SIG-M5 treated with dmso at 0.1 percent for 504 hours (cell line): ENCODE data around the gene TUBGCP3.

Experiments
- DNase-seq: peaks from one replicate; lab custom pipeline; 2025; ENCODE audit not compliant: unreplicated experiment; lab: John Stamatoyannopoulos, UW

The TUBGCP3 gene

GRCh38 chr13:112483299-112483698 lies 104.7 kb downstream of the TUBGCP3 start:
- DNase-seq: no peak

DNA sequence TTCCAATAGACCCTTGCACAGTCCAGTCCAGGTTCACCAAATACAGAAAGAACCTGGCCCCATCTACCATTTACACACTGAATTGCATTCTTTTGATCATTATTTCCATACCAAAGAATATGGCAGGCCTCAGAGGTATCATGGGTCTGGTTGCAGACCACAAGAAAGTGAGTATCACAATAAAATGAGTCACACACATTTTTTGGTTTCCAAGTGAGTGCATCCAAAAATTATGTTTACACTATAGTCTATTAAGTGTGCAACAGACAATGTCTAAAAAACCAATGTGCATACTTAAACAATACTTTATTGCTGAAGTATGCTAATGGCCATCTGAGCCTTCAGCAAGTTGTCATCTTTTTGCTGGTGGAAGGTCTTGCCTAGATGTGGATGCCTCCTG lies 106.5 kb downstream of the TUBGCP3 start:
- DNase-seq: no peak

GRCh38 chr13:112479389-112479788 lies 108.6 kb downstream of the TUBGCP3 start:
- no peak for DNase-seq

GRCh38 chr13:112477070-112477619 lies 110.8 kb downstream of the TUBGCP3 start:
- DNase-seq: no peak

GRCh38 chr13:112475889-112476288 lies 112.1 kb downstream of the TUBGCP3 start:
- DNase-seq: no peak

GRCh38 chr13:112474869-112475268 lies 113.1 kb downstream of the TUBGCP3 start:
- no peak for DNase-seq

DNA sequence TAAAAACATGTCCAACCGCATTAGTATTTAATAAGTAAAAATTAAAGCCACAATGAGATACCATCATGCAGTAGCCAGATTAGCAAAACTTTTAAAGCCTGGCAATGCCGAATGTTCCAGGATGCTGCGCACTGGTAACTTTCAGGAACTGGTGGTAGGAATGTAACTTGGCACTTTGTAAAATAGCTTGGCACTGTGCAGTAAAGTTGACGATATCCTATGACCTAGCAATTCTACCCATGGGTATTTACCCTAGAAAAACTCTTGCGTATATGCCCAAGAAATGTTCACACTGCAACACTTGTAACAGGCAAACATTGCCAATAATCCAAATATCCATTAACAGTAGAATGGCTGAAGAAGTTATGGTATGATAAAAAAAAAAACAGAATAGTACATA lies 114.1 kb downstream of the TUBGCP3 start:
- DNase-seq: no peak

GRCh38 chr13:112469071-112469745 lies 118.7 kb downstream of the TUBGCP3 start:
- DNase-seq: no peak

DNA sequence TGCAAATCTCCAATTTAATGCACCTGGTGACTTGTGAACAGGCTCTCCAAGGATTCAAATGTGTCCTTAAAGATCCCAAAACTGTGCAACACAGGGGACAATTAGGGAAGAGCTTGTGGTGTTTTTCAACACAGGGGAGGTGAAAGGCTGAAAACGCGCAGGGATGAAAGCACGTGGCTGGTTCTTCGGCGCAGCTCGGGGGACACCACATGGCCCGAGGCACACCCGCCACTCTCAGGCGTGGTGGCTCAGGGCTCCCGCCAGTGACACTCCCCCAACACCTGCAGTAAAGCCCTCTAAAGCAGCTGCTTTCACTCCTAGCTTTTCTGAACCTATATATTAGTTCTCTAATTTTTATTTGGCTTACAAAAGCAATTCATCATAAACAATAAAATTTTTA lies 119.9 kb downstream of the TUBGCP3 start:
- no peak for DNase-seq

GRCh38 chr13:112467236-112467635 lies 120.7 kb downstream of the TUBGCP3 start:
- DNase-seq: no peak

DNA sequence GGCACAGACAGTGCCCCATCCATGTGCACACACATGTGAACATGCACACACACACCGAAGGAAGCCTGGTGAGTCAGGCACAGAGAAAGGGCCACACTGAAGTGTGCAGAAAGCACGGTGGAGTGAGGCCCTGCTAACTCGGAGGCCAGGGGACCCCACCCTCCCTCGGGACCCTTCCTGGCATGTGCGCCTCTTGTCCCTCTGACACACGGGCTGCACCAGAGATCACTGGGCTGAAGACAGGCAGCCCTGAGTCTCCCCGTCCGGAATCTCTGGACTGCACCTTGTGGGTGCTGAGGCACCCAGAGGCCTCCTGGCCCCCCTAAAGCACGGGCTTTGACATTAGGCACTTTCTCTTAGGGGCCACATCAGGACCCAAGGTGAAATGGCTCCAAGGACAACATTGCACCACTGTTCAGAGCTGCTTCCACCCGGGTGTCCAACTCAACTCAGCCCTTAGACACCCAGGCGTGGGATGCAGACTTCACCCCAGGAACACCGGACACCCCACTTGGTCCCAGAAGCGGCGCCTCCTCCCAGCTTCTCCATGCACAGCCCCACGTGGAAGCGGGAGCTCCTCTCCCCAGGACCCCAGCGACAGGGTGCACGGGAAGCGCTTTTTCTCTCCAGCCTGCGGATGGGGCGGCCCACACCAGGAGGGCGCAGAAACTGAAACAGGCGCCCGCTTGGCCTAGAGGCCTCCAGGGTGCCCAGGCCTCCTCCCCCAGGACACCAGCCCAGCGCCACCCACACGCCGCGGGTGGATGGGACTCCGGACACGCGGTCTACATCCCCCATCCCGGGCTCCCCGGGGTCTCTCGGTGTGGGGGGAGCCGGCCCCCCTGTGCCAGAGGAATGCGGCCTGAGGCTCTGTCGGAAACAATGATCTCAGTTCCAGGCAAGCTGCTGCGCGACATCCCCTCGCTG lies 121.6 kb downstream of the TUBGCP3 start:
- DNase-seq: no peak

GRCh38 chr13:112465251-112466131 lies 122.5 kb downstream of the TUBGCP3 start:
- no peak for DNase-seq

- no peak for DNase-seq
Observed at GRCh38 chr13:112464720-112465119, 123.2 kb downstream of the TUBGCP3 start.

DNA sequence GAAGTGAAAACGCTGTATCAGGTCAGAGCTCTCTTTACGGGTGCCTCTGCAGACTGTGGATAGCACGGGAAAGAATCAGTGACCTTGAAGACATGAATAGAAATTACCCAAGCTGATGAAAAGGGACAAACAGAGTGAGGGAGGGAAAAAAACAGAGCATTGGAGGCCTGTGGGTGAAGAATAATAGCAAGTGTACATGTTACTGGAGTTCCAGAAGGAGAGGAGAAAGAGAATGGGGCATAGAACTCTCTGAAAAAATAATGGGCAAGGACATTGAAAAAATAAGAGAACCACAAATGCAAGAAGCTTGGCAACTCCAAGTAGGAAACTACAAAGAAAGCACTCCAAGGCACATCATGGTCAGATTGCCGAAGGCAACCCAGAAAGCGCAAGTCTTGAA lies 125.5 kb downstream of the TUBGCP3 start:
- DNase-seq: no peak

DNA sequence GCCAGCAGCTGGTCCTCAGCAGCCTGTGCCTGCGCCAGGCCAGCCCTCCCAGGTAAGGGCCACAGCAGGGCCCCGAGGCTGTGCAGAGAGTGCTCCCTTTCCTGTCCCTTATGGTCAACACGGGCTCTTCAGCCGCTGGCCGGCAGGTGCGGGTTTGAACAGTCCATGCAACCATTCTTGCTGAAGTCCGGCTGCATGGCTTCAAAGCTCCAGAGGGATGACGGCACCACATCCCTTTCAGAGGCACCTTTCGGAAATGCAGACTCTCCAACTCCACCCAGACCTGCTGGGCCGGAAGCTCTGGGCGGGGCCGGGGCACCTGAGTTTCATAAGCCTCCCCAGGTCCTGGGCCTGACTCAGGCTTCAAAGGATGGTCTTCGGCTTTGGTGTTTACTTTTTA lies 130.5 kb downstream of the TUBGCP3 start:
- DNase-seq: no peak

DNA sequence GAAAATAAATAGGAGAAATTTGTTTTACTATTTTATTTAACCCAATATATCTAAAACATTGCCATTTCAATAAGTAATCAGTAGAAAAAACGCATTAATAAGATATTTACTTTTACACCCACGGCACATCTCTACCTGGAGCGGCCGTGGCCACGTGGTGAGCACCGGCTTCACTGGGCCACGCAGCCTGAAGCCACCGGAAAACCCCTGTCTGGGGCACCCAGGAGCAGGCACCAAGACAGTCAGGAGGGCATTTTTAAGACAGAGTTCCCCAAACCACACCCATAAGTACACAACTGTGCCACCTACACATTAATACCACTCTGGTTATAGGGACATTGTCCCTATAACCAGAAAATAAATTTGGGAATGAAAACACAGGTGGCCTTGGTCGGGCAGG lies 130.9 kb downstream of the TUBGCP3 start:
- DNase-seq: no peak

GRCh38 chr13:112456138-112457056 lies 131.6 kb downstream of the TUBGCP3 start:
- DNase-seq: no peak

DNA sequence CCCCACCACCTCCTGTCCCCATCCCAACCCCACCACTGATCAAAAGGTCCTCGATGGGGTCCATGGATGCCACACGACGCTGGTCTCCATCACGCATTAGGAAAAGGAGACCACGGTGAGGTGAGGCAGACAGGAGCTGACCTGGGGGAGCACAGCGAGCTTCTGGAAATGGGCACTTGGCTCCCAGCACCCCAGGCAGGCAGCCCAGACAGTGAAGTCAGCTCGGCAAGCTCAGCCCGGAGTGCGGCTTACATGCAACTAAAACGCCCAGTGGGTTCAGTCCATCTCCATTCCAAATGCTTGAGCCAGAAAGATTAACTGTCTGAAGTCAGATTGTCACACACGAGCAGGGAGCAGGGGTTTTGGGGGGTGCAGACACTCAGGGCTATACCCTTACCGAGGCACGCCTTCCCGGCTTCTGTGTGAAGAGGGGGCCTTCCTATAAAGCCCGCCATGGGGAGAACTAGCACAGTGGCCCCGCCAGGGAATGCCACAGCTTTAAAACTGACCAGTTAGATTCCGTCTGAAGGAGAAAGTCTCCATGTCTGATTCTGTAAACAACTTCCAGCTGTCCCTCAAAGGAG lies 132.4 kb downstream of the TUBGCP3 start:
- DNase-seq: no peak

DNA sequence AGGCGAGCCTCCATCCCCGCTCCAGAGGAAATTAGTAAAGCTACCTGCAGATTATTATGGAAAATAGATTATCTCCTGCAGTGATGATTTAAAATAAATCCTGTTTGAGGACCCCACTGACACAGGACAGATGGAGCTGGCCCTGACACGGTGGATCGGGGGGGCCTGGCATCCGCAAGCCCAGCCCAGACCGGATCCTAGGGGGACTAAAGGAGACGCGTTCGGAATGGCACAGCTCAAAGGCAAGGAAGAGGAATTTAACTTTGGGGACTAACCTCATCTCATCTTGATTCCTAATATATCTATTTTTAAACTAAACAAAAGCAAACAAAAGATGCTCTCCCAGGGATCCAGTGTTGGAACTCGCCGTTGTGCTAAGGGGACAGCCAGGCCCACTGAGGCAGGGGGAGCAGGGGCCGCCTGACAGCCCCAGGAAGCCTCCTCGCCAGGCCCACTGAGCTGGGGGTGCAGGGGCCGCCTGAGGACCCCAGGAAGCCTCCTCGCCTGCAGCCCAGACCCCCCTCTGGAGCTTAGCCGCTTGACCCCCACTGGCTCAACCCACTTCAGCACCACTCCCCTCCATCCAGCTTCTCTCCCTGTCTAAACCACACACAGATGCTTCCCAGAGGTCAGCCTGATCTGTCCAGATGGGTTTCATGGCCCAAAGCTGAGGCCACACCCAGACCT lies 133.2 kb downstream of the TUBGCP3 start:
- no peak for DNase-seq
